GM18507 (cell line): ENCODE results near the gene RGS6.

Experiments
- DNase-seq: peaks from one replicate; pipeline ENCODE4 v3.0.0; 2011; ENCODE audit warnings: low read depth; ENCODE audit not compliant: insufficient read length; ENCODE audit errors: extremely low spot score
- FAIRE-seq: peaks from 2 replicates; lab custom pipeline; 2011; peaks lifted over from hg19 to GRCh38; lab: Jason Lieb, UNC

The RGS6 gene

DNA sequence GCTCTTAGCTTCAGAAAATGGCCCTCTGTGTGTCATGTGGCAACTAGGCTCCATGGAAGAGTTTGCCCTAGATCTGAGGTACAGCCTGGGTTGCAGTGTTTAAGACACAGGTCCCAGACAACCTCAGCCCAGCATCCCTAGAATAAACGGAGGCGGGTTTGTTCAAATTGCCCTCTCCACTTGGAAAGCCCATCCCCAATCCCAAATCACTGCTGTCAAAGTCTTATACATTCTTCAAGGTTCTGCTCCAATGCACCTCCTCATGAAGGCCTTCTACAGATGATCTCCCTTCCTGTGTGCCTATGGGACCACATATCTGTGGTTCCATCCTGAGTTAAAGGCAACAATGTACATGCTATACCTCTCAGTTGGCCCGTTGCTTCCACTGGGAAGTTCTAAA lies 671.9 kb downstream of the RGS6 start:
- FAIRE-seq (no peak), DNase-seq (no peak)

DNA sequence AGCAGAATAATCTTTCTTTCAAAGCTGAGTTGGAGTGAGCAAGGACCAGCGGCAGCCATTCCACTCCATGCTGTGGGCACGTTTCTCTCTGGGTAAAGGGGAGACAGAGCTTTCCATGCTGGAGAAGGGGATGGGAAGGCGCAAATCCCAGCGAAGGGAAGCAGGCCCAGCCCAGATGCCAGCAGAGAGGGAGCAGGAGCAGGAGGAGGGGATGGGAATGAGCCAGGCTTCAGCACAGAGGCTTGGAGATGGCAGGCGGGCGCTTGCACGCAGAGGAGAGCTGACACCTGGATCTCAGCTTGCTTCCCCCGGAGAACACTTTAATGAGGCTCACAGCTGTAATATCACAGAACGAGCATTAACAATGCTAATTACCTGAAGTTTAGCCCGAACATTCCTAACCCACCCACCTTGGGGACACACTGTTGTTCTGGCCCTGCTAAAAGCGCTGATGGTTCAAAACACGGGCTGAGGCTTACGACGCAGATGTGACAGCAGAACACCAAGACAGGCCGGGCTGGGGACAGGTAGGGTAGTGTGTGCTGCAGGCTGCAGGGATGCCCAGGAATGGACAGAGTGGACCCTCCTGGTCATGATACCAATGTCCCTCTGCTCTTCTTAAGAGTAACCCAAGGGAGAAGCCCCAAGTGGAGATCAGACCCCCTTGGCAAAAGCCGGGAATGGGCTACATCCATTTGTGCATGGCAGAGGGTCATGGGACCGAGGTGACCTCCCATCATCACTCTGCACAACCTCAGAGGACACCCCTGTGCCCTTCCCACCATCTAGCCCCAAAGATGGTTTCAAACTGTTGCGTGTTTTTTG lies 673.1 kb downstream of the RGS6 start:
- FAIRE-seq (no peak), DNase-seq (no peak)

DNA sequence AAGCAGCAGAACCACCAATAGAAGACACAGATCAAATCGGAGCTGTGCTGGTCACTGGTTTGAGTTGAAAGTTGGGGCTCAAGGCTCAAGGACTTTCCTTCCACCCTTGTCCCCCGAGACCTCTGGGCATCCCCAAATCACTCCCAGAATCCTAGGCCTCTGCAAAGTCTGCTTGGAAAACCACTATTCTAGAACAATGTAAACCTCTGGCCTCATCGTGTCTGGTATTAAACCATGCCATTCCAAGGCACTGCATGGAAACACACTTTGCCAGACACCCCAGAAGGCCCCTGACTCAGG lies 673.6 kb downstream of the RGS6 start:
- DNase-seq = no peak
- no peak for FAIRE-seq

DNA sequence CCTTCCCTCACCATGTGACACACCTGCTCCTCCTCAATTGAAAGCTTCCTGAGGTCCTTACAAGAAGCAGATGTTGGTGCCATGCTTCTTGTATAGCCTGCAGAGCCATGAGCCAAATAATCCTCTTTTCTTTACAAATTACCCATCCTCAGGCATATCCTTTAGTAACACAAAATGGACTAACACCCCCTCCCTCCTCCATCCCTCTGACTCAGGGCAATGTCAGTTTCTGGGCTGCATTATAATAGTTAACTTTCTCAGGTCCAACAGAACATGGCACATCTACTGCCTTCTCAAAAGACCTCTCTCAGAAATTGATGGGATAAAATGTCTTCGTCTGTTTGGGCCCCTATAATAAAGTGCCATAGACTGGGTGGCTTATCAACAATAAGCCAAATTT lies 674.6 kb downstream of the RGS6 start:
- FAIRE-seq (no peak), DNase-seq (no peak)

DNA sequence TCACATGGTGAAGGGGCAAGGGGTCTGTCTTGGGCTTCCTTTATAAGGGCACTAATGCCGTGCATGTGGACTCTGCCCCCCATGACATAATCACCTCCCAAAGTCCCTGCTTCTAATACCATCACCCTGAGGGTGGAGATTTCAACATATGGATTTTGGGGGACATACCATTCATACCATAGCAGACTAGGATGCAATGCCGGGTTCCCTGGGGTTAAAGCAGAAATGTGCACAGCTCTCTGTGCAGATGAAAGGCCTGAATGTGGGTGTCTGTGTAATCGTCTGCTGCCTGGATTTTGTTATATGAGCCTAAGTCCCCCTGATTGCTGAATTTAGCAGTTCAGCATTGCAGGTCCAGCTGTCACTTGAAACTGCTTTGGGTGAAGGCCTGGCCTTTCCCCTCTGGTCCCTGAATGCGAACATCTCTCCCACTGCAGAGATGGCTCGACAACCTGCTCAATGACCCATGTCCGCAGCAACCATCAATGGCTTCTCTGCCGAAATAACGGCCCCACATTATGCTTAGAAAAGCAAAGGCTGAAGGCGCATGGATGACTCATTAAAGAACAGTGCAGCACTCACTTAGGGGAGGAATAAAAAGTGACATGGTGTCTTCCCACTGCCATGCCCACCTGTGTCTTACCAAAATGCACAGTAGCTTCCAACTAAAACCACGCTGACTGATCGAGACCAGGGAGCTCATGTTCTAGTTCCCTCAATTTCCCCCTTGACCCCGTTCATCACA lies 675.3 kb downstream of the RGS6 start:
- FAIRE-seq (no peak), DNase-seq (no peak)

DNA sequence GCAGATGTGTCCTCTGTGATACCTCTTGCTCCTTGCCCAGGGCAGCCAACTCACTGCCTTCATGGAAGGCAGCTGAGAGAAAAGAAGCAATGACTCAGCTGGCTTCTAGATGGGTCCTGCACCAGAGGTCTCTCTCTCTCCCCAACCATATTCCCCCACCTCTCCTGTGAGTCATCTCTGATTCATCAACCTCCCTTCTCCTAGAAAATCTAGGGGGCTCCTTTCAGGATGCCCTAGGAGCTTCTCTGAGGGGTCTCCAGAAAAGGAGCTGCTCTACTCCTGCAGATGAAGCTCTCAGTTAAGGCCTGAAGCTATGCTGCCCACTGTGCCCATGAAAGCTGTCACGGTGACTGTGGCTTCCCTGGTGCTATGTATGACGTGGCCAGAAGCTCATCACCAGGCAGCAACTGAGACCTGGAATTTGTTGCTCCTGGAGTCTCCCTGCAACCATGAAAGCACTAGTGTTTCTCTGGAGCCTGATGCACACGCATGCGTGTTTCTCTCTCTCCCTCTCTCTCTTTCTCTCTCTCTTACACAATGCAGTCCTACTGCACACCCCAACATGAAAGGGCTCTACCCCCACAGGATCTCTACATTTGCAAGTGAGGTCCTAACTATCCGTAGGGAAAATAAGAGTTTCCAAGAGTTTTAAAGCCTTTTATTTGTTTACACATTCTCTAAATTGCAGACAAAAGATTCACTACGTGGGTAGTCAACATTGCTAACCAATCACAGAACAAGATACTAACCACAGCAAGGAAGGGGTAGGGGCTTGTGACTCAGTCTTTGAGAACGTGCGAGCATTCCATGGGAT lies 676.4 kb downstream of the RGS6 start:
- FAIRE-seq = no peak

DNA sequence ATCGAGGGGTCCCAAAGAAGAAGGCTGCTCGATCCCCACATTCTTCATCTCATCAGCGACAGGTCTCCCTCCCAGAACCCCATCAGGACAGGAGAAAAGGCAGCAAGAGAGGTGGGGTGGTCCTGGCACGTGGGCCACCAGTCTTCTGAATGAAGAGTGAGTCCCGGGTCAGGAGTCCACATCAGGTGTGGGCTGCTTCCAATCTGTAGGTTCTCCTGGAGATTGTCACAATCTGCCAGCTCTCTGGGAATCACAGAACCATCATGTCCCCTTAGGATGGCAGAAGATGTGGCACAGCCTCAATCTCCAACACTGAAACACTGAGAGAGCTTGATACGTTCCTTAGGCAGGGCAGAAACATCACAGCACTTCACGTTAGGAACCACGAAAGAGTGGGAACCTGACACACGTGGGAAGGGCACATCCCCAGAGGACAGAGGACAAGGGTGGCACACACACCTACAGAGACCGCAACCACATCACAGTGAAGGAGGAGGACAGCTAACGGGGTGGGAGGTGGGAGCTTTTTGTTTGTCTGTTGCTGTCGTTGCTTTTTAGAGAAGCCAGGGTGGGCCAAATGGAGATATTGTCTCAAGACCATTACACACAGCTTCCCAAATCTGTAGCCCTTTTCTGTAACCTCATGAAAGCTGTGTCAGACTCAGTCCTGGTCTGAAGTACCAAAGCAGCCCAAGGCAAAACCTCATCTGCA lies 677.1 kb downstream of the RGS6 start:
- no peak for FAIRE-seq

More for the DNA sequence above, 676.4 kb downstream of the RGS6 start:
- DNase-seq = no peak

DNA sequence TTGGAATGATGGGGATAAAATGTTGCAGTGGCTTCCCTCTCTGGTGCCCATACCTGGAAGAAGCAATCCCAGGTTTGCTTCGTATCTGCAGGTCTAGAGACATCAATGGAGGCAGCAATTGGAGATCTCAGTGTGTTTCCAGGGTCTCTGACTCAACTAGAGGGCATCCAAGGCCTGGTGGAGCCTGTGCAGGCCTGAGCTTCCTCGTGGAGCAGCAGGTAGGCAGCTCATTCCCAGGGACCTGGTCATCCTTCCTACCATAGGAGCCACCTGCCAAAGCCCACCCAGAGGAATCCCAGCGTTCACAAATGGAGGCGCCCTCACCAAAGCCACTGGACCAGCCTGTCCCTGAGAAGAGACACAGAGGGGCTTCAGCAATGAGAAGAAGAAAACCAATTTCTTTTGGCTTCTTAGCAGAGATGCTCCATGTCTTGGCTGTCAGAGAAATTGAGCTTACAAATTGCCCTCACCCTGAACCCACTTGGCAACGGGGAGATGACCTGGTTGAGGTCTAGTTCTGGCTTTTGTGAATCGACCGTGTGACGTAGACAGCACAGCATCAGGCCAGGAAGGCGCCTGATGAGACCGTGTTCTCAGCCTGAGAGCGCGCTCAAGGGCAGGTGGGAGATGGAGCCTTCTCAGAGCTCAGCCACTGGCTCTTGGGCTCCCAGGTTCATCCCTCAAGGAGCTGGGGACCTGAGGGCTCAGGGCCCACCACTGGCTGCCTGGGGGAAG lies 678.0 kb downstream of the RGS6 start:
- FAIRE-seq = no peak
- DNase-seq = no peak

More for the DNA sequence above, 677.1 kb downstream of the RGS6 start:
- DNase-seq = no peak

DNA sequence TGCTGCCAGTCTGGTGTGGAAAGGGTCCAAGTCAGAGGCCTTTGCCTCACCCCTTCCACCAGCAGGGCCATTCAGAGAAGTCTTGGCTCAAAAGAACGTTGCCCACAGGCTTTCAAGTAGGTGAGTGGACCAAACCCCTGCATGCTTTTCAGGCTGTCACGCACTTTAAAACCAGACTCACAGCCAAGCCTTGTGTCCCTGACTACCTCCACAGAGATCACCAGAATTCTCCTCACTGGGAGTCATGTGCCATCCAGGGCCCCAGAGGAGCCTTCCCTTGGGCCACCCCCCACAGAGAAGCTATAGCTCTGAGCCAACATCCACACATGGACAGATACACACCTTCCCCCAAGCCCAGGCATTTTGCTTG lies 678.6 kb downstream of the RGS6 start:
- DNase-seq (no peak), FAIRE-seq (no peak)

DNA sequence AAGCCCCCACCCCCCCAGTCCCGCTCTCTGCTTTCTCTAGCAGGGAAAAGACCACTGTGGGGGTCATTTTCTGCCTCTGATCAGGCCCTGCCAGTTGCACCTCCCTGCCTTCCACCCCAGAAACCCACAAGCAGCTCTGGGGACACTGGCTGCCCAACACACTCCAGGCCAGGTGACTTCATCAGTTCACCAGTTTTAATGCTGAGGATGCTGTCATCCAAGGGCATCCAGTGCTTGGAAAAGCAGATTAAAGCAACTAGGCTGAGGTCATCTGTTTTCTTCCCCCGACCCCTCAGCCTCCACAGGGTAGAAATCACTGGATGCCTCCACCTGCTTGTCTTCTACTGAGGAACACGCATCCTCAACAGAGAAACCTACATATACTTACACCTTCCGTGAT lies 679.3 kb downstream of the RGS6 start:
- no peak for FAIRE-seq

DNA sequence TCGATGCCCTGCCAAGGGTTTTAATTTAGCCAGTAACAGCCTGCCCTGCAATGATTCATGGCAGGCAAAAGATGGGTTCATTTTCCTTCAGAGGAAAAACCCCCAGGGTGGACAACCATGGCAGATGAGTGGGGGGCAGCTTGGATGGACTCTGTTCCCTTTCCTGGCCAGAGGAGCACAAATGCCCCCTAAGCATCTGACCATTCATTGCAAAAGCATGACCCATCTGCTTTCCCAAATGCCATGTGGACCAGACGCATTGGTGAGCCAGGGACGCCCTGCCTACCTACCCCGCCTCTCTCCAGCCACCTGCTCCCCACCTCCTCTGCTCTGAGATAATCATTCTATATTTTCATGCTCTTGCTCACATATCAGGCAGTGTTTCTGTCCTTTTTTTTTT lies 679.8 kb downstream of the RGS6 start:
- DNase-seq = no peak
- FAIRE-seq = no peak

More for the DNA sequence above, 679.3 kb downstream of the RGS6 start:
- no peak for DNase-seq

DNA sequence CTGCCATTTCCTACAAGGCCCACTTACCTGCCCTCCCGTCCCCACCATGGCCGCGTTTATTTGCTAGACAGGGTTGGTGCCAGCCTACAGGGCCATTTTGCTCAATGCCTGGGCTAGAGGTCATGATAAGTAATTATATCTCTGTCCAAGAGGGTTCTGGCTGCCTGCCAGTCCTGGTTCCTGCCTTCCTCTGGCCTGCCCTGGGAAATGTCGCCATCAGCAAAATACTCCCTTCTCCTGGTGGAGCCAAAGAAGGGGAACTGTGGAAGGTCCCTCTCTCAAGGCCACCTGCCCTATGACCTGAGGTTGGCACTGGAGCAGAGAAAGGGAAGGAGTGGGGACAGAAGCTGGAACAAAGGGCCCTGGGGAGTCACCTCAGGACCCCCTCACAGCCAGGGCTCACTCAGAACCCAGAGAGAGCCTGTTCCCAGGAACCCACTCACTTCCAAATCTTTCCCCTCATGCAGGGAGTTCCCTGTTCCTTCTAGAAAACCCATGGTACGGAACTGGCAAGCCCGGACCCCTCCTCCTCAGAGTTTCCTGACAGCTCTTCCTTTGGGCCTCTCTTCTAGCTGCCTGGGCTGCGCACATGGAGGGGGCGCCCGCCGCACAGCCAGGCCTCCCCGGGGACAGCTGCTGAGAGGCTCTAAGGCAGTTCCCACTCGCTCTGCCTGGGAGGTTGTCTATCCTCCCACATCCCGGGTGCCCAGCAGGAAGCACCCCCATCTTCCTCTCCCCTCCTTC lies 681.2 kb downstream of the RGS6 start:
- DNase-seq (no peak), FAIRE-seq (no peak)

DNA sequence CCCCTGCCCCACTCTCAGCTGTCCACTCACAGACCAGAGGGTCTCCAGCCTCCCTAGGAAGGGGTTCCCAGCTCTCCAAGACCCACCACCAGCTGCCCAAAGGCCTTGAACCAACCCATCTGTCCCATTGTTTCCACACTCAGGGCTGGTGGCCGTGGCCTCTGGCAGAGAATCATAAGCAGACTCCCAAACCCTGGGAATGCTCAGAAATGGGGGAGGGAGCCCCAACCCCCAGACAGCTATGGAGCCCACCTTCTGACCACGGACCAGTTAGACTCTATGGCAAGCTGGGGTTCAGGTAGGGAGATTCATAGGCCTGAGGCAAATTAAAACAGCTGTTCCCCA lies 681.7 kb downstream of the RGS6 start:
- DNase-seq = no peak
- no peak for FAIRE-seq

DNA sequence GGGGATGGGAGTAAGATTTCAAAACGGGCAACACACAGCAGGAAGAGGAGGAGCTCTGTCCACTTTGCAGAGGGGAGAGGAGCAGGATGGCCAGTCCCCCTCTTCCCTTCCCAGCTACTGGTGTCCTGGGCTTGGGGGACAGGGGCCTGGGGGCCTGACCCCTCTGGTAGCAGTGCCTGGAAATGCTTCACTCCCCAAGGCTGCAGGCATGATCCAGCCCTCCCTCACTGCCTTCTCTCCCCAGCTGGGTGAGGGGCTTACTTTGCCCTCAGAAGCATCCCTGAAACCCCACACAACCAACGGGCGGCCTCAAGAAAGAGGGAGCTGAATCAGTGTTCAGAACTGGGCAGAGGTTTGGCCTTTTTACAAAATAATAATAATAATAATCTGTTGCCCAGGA lies 682.1 kb downstream of the RGS6 start:
- FAIRE-seq = no peak
- DNase-seq = no peak

DNA sequence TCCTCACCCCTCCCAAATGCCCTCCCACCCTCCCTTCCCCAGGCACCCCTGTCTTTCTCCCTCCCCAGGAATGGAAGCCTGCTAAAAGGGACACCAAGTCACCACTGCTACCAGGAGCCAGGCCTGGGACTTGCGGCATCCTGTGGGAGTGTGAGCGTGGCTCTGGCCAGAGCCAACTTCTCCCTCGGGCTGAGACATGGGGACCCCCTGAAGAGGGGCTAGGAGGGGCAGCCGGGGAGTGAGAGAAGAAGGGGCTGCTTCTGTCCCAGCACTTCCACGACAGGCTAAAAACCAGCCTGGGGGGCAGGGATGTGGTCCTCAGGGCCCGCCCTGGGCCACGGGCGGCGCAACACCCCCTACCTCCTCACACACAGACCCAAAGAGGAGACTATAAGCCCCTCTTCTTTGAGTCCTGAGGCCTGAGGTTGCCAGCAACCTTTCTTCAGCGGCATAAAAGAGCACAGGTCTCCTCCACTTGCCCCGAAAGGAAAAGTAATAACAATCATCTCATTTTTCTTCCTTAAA lies 682.7 kb downstream of the RGS6 start:
- FAIRE-seq = no peak
- DNase-seq = no peak

DNA sequence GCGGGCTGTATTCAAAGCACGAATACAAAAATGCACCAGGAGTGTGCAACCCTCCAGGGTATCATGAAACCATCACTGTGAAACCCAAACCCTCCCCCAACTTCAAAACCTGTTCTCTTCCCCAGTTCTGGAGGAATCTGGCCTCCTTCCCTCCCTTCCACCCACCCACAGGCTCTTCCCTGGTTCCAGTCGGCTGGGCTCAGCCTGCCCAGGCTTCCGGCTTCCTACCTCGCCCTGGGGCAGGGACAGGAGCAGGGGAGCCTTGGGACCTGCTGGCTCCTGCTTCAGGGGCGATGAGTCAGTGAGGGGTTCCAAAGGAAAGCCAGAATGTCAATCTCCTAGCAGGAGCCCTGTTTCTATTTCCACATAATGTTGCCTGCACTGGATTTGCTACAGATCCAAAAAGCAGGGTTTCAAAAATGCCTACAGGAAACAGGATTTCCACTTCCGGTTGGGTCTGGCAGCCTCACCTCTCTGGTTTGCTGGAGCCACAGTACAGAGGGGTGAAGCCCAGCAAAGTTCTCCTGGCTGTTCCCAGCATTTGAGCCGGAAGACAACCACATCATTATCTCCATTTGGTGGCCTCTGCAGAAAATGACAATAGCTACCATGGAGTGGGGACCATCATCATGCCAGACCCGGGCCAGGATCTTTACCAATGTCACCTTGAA lies 683.4 kb downstream of the RGS6 start:
- DNase-seq (no peak), FAIRE-seq (no peak)
